Osteocyte (in vitro differentiated cells): ENCODE results near the gene PDP2. TPM values are rescaled to one million over a fixed set of nuclear protein-coding genes. Genes with fewer than 3 reads are reported as not detected.
A peak's percentile ranks its signal among the peaks of the same experiment; 100 is the strongest.

Experiments used
- DNase-seq: peaks from one replicate; pipeline ENCODE4 v3.0.0; 2021; ENCODE audit warnings: mixed read lengths; ENCODE audit not compliant: unreplicated experiment; ENCODE audit errors: extremely low spot score
- H3K27ac Mint-ChIP-seq: one replicate; pipeline ENCODE4 v1.8.0; 2021; ENCODE audit warnings: mild to moderate bottlenecking, mixed read lengths; ENCODE audit not compliant: unreplicated experiment
- H3K27me3 Mint-ChIP-seq: one replicate; pipeline ENCODE4 v1.8.0; 2021; ENCODE audit warnings: mixed read lengths; ENCODE audit not compliant: unreplicated experiment
- H3K36me3 Mint-ChIP-seq: one replicate; pipeline ENCODE4 v1.8.0; 2021; ENCODE audit warnings: mixed read lengths; ENCODE audit not compliant: unreplicated experiment
- H3K4me1 Mint-ChIP-seq: one replicate; pipeline ENCODE4 v1.8.0; 2021; ENCODE audit warnings: mixed read lengths; ENCODE audit not compliant: unreplicated experiment
- H3K4me3 Mint-ChIP-seq: one replicate; pipeline ENCODE4 v1.8.0; 2021; ENCODE audit warnings: mild to moderate bottlenecking, moderate library complexity, mixed read lengths; ENCODE audit not compliant: unreplicated experiment
- H3K9me3 Mint-ChIP-seq: one replicate; pipeline ENCODE4 v1.8.0; 2021; ENCODE audit warnings: mixed read lengths; ENCODE audit not compliant: unreplicated experiment
- CTCF ChIP-seq: fragments of 200-600 bp; sonication (generic); IDR thresholded peaks from 2 replicates; pipeline ENCODE4 v1.5.0; 2021; ENCODE audit warnings: antibody characterized with exemption, mild to moderate bottlenecking, moderate library complexity
- total RNA-seq: library from RNA; stranded (reverse); gene quantifications from 2 replicates; pipeline ENCODE4 v1.2.1, GENCODE V29; 2021

The PDP2 gene
- total RNA-seq, 1 donor from 2014 or later, result 16.5 TPM

- Mint-ChIP-seq H3K36me3 (no peaks in the 10 kb centered on the region), H3K27me3 (no peaks in the 10 kb centered on the region), H3K4me1 (no peaks in the 10 kb centered on the region), H3K27ac (no peak overlapping the region), H3K9me3 (no peaks in the 10 kb centered on the region), H3K4me3 (no peak overlapping the region)
- TF ChIP-seq CTCF, result no peak
- no peak for DNase-seq
Observed at GRCh38 chr16:66853261-66854139, 26.8 kb upstream of the PDP2 start.

- Mint-ChIP-seq H3K27me3 (no peaks in the 10 kb centered on the region), H3K27ac (no peak overlapping the region), H3K4me1 (peaks cover 11% of the 10 kb centered on the region), H3K36me3 (no peaks in the 10 kb centered on the region), H3K4me3 (no peak overlapping the region), H3K9me3 (no peaks in the 10 kb centered on the region)
- TF ChIP-seq CTCF, result no peak
- DNase-seq, result no peak
Observed at GRCh38 chr16:66856184-66856730, 24.1 kb upstream of the PDP2 start.

GRCh38 chr16:66856801-66857200 is 23.5 kb upstream of the PDP2 start:
- H3K27me3 Mint-ChIP-seq, result no peaks in the 10 kb centered on the region
- TF ChIP-seq CTCF, result no peak
- no peaks in the 10 kb centered on the region for H3K9me3 Mint-ChIP-seq
- peaks cover 11% of the 10 kb centered on the region for H3K4me1 Mint-ChIP-seq
- no peak overlapping the region for H3K4me3 Mint-ChIP-seq
- H3K36me3 Mint-ChIP-seq, result no peaks in the 10 kb centered on the region
- no peak for DNase-seq
- H3K27ac Mint-ChIP-seq, result no peak overlapping the region

- no peaks in the 10 kb centered on the region for H3K9me3 Mint-ChIP-seq
- no peak overlapping the region for H3K27ac Mint-ChIP-seq
- no peaks in the 10 kb centered on the region for H3K36me3 Mint-ChIP-seq
- no peak for TF ChIP-seq CTCF
- no peaks in the 10 kb centered on the region for H3K27me3 Mint-ChIP-seq
- no peak overlapping the region for H3K4me3 Mint-ChIP-seq
- H3K4me1 Mint-ChIP-seq, result peaks cover 11% of the 10 kb centered on the region
- DNase-seq, result no peak
Observed at GRCh38 chr16:66857437-66857836, 22.9 kb upstream of the PDP2 start.

GRCh38 chr16:66858740-66859396 is 21.4 kb upstream of the PDP2 start:
- Mint-ChIP-seq H3K9me3 (no peaks in the 10 kb centered on the region), H3K27me3 (no peaks in the 10 kb centered on the region), H3K36me3 (no peaks in the 10 kb centered on the region), H3K4me3 (no peak overlapping the region), H3K27ac (peak overlapping the region; percentile 23), H3K4me1 (peaks cover 11% of the 10 kb centered on the region)
- TF ChIP-seq CTCF, result no peak
- no peak for DNase-seq
